ENCODE data around the gene NFASC.

DNA sequence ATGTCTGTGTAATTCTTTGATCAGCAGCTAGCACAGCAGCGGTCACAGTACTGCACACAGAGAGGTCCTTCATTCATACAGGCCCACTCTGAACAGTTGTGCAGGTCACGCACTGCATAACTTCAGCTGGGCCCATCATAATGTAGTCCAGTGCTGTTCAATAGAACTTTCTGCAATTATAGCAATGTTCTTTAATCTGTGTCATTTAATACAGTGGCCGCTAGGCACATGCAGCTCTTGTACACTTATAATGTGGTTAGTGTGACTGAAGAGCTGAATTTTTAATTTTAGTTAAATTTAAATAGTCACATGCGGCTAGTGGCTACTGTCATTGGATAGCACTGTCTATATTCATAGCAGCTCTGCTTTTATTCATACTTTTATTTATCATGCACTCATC is 48.7 kb upstream of the NFASC start:
- TF ChIP-seq MAX (IDR thresholded peaks at IDR 0.05) = no peak
- no peak for TF ChIP-seq CTCF (IDR thresholded peaks at IDR 0.05; ENCODE audit: low read depth, low read length, missing input control)
- no peak for TF ChIP-seq ATF3 (IDR thresholded peaks at IDR 0.05)
- no peak for TF ChIP-seq RAD21 (IDR thresholded peaks at IDR 0.05)
- TF ChIP-seq TAF1 (conservative IDR thresholded peaks at IDR 0.05) = no peak
- no peak for TF ChIP-seq FOXA1 (IDR thresholded peaks at IDR 0.05)
- TF ChIP-seq GABPA (IDR thresholded peaks at IDR 0.05 in 1 of 2, conservative IDR thresholded peaks at IDR 0.05 in 1 of 2) = no peak
- no peak for TF ChIP-seq JUND (IDR thresholded peaks at IDR 0.05)
- no peak for TF ChIP-seq YY1 (IDR thresholded peaks at IDR 0.05)
- TF ChIP-seq, protein P1, sequence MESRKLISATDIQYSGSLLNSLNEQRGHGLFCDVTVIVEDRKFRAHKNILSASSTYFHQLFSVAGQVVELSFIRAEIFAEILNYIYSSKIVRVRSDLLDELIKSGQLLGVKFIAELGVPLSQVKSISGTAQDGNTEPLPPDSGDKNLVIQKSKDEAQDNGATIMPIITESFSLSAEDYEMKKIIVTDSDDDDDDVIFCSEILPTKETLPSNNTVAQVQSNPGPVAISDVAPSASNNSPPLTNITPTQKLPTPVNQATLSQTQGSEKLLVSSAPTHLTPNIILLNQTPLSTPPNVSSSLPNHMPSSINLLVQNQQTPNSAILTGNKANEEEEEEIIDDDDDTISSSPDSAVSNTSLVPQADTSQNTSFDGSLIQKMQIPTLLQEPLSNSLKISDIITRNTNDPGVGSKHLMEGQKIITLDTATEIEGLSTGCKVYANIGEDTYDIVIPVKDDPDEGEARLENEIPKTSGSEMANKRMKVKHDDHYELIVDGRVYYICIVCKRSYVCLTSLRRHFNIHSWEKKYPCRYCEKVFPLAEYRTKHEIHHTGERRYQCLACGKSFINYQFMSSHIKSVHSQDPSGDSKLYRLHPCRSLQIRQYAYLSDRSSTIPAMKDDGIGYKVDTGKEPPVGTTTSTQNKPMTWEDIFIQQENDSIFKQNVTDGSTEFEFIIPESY (IDR thresholded peaks at IDR 0.05) = no peak
- TF ChIP-seq NR2F2 (IDR thresholded peaks at IDR 0.05) = no peak
